22Rv1 (cell line): ENCODE results near the gene CSF1R.

Experiments
- CTCF ChIP-seq: fragments of 450-650 bp; IDR thresholded peaks from 2 replicates; pipeline ENCODE4 v1.5.1; 2017; ENCODE audit warnings: mild to moderate bottlenecking
- ZFX ChIP-seq: fragments of 450-650 bp; IDR thresholded peaks from 2 replicates; pipeline ENCODE4 v1.6.1; 2017; ENCODE audit warnings: antibody characterized with exemption, borderline replicate concordance

DNA sequence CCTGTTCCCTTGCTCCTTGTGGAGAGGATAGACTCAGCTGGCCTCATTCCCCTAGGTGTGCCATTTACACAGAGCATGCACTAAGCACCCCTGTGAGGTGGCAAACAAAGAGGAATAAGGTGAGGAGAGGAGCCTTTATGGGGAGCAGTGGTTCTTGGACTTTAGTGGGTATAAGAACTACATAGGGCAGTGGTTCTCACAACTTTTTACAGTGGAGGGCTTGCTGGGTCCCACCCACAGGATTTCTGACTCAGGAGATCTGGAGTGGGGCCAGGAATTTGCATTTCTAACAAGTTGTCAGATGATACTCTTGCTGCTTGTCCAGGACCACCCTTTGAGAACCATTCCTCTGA is 42.0 kb downstream of the CSF1R start:
- TF ChIP-seq CTCF (no peak), ZFX (no peak)
